GM21825 (cell line): ENCODE data around the gene ARHGAP12.

ENCODE experiments used
- ATAC-seq: cut with Tn5 transposase; IDR thresholded peaks from one replicate; pipeline ENCODE4 v1.9.1; 2021; ENCODE audit warnings: mild to moderate bottlenecking, moderate library complexity; ENCODE audit not compliant: unreplicated experiment

Gene ARHGAP12

DNA sequence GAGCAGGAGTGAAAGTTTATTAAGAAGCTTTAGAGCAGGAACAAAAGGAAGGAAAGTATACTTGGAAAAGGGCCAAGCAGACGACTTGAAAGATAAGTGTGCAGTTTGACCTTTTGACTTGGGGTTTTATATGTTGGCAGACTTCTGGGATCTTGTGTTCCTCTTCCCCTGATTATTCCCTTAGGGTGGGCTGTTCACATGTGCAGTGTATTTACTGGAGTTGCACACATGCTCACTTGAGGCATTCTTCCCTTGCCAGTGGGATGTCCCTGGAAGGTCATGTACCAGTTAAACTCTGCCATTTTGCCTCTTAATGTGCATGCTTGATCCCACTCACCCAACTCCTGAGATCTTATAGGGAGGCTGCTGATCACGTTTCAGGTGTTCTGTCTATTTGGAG is 23.4 kb upstream of the ARHGAP12 start:
- no peak for ATAC-seq

DNA sequence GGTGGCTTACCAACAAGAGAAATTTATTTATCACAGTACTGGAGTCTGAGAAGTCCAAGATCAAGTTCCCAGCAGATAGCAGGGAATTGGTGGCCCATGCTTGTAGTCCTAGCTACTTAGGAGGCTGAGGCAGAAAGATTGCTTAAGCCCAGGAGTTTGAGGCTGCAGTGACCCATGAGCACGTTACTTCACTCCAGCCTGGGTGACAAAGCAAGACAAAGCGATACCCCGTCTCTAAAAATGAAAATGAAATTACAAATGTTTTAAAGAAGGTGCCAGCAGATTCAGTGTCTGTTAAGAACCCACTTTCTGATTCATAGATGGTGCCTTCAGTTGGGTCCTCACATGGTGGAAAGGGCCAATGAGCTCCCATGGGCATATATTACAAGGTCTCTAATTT is 20.6 kb upstream of the ARHGAP12 start:
- ATAC-seq = no peak

DNA sequence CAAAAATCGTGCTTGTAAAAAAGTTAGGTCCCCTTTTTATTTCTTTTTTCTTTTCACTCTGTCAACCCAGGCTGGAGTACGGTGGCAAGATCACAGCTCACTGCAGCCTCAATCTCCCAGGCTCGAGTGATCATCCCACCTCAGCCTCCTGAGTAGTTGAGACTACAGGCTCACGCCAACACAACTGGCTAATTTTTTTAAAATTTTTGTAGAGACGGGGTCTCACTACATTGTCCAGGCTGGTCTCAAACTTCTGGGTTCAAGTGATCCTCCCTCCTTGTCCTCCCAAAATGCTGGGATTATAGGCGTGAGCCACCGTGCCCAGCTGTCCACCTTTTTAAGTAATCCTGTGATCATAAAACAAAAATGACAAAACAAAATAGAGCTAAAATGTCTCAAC is 19.4 kb upstream of the ARHGAP12 start:
- ATAC-seq = no peak

DNA sequence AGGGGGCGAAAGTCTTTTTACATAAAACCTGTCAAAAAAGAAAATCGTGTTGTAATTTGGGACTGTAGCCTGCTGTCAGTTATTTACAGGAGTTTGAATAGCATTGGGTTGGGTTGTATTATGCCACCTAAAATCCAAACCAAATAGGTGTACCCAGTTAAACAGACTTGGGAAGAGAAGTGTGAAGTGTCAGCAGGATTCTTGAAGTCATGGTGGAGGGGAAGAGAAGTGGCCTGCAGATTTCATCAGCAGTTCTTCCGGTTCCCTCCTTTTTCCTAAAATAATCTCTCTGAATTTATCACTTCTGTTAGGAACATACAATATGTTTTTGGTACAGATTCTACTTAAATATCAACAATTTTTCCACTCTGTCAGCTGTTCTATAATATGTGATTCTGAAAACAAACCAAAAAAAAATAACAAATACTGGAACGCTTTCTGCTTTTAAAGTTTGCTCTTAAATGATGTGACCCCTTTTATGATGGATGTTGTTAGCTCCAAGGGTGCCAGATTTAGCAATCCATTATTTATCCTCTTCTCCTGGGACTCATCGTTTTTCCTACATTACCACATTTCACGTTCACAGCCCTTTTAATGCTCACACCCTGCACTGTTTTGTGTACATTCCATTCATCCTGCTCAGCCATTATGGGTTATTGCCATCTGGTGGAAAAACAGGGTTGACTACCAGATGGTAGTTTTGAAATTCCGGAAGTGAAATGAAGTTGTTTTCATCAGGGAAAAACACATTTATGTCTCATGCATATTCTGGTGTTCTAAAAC is 18.7 kb upstream of the ARHGAP12 start:
- no peak for ATAC-seq

DNA sequence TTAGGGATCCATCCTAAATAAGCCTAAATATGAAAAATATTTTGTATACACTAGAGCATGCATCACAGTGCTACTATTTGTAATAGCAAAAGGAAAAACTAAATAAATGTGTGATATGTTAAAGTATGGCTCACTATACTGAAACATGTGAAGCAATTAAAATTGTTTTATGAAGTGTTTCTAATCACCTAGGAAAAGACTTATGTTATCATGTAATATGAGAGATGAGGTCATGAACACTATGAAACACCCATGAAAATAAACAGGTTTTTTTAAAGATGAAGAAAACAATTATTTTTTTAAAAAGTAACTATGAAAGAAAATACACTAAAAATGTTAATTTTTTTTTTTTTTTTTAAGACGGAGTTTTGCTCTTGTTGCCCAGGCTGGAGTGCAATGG is 16.8 kb upstream of the ARHGAP12 start:
- ATAC-seq = no peak

DNA sequence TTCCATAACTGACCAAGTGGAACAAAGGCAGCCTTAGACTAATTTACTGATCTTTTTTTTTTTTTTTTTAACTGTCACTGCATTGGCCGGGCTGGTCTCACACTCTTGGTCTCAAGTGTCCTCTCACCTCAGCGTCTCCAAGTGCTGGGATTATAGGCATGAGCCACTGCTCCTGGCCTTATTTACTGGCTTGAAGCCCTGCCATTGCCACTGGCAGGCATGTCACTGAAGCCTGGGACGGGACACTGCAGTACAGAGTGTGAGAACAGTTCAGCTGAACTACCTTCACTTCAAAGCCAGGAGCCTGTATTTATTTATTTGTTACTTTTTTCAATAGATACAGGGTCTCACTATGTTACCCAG is 15.4 kb upstream of the ARHGAP12 start:
- ATAC-seq = no peak

DNA sequence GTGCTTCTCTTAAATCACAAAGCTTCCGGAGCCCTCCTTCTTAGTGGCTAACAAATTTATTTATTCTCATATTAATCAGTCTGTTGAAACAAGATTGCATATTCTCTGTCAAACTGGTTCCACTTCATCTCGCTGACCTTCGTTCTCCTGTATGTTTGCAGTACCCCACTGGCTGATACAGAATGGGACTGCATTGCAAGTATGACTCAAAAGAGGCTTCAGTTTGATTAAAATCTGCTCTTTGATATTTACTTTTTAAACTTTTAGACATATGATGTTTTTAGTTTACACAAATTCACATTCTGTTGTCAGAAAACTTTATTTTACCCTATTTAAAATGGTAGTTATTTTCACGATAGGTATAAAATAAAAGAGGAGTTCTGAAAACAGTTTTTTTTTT is 14.3 kb upstream of the ARHGAP12 start:
- no peak for ATAC-seq

DNA sequence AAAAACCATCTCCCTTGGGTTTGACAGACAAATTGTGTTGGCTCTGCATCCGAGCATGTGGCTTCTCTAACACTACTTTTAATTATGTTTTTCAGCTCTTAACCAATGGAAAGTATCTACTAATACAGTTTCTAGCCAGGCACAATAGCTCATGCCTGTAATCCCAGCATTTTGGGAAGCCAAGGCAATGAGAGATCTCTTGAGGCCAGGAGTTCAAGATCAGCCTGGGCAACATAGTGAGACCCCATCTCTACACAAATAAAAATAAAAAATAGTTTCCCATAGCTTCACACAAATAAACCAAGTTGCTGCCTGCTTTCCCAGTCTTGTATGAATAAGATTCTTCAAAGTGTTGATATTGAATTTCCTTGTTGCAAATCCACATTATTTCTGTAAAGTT is 13.8 kb upstream of the ARHGAP12 start:
- no peak for ATAC-seq

DNA sequence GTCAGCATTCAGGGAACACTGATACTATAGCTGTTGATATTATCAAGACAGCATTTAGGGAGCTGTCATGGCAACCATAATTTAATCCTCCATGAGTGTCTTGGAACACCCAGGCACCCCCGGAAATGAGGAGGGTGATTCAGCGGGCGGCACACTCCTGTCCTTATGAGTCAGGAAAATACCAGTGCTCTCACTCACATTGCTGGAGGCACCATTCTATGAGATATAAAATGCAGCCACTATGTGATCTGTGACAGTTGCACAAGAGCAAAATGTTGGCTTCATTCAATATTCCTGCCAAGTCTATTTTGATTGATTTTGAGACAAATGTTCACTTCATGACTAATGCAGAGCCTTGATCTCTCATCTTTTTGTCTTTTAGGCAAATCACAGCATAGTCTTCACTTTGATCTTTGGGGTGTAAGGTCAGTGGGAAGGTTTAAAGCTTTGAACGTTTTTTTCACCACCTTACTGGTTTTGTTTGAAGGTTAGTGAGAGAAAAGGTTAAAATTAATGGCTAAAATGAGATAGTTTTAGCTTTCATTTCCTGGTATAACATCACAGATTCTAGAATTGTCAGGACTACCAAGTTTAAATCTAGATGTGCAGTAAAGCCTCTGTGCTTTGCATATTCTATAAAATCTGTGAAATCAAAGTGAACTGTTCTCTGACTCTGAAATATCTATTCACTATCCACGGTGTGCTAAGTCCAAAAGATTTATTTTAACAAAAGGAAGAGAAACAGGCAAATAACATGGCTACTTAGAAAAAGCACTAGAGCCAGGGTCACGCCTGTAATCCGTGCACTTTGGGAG is 12.4 kb upstream of the ARHGAP12 start:
- ATAC-seq = no peak

DNA sequence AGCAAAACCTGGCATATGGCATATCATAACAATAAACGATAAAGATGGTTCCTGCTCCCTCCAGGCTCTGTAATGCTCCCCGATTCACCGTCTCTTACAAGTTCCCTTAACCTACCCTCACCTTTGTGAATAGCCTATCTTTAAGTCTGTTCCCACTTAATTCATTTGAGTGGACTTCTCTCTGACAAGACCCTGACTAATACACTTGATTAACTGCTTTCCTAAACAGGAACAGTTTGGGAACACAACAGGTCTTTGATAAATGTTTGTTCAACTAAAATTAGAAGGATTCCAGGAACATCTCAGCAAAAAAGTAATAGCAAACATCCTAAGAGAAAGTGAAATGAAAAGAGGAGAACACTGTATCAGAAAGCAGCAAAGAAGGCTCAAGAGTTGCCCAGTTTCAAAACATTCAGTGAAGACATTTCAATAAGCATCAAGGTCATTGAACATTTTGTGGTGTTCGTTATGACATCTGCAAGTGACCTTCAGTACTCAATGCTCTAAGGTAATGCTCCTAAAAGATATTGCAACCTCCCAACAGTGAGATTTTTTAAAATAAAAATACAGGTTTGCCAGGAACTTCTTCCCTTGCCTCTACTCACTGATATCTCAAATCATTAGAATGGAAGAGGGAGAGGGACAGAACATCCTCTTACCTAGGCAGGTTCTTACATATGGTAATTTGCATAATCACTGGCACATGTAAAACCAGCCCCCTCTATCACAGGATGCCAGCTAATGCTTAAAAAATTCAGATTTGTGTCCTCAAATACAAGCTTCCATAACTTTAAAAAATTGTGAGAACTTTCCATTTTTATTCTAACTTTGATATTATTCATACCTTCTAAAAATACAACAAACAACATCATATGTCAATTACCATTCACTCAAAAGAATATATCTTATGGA is 11.4 kb upstream of the ARHGAP12 start:
- ATAC-seq = no peak

DNA sequence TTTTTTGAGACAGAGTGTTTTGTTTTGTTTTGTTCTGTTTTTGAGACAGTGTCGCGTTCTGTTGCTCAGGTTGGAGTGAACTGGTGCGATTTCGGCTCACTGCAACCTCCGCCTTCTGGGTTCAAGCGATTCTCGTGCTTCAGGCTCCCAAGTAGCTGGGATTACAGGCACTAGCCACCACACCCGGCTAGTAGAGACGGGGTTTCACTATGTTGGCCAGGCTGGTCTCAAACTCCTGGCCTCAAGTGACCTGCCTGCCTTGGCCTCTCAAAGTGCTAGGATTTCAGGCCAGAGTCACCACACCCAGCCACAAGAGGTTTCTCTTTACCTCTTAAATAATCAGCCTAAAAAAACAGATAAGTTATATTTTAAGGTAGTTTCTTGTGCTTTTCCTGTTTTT is 8.7 kb upstream of the ARHGAP12 start:
- ATAC-seq = no peak

DNA sequence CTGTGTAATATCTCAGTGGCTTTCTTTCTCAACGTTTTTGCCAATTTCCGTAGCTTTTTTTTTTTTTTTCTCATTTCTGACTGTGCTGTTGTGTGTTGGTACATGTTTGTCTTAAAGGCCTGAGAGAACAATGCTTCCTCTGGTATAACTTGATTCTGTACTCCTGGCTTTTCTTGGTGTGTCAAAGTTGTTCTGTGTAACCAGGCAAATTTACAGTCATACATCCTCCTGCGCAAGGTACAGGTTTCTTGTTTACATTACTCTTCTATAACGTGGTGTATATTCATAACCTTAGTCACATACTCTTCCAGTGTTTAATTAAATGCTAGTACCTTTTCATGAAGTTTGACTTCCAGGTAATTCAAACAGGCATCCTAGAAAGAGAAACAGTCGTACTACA is 8.3 kb upstream of the ARHGAP12 start:
- no peak for ATAC-seq

DNA sequence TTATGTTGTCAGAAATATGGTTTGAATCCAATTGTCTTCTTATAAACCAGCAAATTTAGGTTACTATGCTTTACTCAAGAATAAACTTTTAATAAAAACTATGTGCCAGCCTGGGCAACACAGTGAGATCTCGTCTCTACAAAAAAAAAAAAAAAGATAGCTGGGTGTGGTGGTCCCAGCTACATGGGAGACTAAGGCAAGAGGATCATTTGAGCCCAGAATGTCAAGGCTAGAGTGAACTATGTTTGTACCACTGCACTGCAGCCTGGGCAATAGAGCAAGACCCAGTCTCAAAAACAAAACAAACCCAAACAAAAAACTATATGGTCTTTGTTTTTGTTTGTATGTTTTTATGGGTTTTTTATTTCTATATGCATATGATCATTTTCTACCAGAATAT is 7.5 kb upstream of the ARHGAP12 start:
- ATAC-seq = no peak

DNA sequence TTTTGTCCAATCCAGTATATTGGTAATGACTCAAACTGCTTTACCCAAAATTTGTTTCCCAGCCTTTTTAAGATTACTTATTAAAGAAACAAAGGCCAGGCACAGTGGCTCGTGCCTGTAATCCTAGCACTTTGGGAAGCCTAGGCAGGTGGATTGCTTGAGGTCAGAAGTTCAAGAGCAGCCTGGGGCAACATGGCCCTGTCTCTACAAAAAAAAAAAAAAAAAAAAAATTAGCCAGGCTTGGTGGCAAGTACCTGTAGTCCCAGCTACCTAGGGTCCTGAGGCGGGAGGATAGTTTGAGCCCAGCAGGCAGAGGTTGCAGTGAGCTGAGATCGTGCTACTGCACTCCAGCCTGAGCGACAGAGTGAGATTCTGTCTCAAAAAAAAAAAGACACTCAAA is 7.0 kb upstream of the ARHGAP12 start:
- no peak for ATAC-seq

DNA sequence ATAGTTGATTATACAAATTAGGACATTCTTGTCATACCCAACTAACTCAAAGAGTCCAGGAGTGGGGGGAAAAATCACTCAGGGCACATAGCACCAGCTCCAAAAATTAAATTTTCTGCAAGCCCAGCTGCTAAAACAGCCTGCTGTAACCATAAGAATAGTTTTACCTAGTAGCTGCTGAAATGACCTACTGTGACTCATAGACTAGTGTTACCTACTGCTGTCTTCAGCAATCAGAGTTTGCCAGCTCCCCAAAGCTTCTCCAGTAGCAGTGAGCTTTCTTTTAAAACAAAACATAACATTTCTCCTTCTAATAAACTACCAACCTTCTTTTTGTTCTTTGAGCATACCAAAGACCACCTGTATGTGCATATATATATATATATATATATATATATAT is 4.2 kb upstream of the ARHGAP12 start:
- no peak for ATAC-seq

DNA sequence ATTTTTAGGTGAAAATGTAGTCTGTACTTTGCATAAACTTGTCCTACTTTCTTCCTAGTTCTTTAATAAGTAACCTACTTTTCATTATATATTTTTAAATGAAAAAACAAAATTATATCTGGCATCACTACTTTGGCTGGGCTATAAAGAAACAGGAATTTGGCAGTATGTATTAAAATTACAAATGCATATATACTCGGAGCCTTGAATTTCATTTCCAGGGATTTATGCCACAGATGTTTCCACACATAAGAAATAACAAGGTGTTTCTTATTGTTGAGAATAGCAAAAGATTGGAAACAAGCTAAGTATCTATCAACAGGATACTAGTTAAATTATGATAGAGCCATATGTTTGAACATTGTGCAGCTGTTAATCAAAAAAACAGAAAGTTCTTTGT is 2.2 kb upstream of the ARHGAP12 start:
- no peak for ATAC-seq

DNA sequence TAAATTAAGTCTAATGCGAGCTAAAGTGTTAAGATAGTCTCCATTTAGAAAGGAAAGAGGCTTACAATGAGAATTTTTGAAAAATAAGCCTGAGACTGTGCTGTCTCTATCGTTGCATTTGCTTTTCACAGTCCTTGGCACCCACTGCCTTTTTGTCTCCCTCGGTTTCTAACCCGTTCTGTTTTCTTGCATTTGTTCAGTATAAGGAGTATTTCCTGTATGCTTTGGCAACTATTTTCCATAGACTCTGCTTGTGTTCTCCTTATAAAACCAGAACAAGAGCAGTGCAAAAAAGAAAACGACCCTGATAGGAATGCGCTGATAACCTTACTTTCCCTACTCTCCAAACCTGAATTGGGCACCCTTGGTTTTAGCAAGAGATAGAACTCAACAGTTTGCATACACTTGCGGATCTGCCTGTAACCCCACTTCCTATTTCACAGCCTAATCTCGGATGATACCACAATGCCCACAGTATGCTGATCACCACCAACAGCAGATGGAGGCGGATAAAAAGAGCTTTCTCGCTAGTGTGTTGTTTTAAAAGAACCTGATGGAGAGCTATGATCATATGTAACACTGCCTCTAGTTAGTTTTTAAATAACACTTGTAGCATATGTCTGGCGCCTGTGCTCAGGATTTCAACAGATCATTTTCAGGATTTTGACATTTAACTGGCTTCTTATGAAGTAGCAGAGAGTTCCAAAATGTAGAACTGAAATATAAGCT is 1.6 kb upstream of the ARHGAP12 start:
- no peak for ATAC-seq

DNA sequence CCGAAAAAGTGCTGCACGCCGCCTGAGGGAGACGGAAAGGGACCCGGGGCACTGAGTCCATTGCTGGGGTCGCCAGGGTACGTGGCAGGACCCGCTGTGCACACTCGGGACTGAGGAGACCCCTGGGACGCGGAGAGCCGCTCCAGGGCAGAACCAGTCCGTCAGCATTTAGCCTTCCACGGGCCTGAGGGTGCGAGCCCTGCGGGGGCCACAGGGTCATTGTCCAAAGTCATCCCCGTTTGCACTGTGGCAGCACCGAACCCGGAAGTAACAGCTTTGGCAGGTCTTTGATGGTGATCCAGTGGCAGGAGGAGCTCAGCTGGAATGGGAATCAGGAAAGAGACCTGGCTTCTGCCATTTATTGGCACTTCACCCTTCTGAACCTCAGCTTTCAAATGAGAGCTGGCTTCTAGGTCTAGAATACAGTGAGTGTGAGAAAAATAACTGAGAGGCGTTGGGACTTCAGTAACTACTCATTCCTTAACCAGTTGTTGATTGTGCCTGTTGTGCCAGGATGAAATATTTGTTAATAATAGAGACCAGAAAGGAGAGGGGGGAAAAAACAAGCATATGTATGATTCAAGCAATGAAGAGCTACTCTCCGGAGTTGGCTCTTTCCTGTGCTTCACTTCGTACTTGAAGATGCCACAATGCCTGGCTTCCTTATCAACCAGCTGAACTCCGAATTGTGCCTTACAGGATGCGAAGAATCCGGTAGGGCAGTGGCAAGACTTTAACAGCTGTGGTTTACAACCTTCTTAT is 811 bp upstream of the ARHGAP12 start:
- ATAC-seq = peak; percentile 15

DNA sequence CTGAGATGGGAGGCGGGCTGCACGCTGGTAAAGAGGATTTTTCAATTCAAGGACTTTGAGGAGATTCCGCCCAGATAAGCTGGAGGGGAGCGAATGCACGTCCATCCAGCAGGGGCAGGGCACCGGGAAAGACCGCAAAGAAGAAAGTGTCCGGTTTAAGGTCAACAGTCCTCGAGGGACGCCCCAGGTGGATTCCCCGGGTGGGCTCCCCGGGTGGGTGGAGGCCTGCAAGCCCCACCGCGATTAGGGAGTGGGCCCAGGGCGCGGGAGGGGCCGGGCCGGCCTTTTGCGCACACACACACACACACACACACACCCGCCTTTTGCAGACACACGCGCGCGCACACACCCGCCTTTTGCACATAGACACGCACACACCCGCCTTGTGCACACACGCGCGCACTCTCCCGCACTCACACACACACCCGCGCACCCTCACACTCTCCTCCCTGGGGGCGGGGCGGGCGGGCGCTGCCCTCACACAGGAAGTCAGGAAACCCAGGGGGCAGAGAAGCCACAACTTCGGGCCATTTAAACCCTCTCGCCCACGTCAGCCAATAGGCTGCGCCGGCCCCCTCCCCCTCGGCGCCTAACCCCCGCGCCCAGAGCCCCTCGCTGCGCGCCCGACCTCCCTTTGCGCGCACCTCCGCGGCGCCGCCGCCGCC is 615 bp downstream of the ARHGAP12 start:
- ATAC-seq = peak; percentile 39

DNA sequence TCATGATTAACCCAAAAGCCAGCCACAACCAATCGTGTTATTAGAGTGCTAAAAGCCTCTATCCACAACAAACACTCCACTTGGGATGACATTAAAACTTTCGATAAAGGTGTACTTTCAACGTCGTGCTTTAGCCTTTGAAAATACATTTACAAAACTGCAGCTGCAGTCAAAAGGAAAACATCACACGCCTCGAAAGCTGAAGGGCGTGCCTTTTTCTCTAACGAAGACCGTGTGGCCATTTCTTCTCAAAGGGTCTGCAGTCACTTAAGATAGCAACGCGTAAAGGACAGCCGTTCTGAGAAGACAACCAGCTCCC is 1.1 kb downstream of the ARHGAP12 start:
- ATAC-seq = peak; percentile 8
